Endothelial cell of umbilical vein (primary cell): ENCODE results near the gene C5AR2. TPM values are rescaled to one million over a fixed set of nuclear protein-coding genes. Genes with fewer than 3 reads are reported as not detected.

Experiments
- BruUV-seq: library from RNA; stranded (reverse); fragments of 400-500 nt; replicated peaks from 2 replicates; lab custom pipeline; 2021; lab: Mats Ljungman, UMichigan
- CTCF ChIA-PET: fragments of 300-600, 350-600 bp; sonication (Branson Sonifier 250); formaldehyde crosslinking; loops from one replicate; lab custom pipeline; 2021; ENCODE audit warnings: antibody characterized with exemption, inconsistent platforms; lab: Charles Lee
- POLR2A ChIA-PET: fragments of 300-600, 350-600 bp; sonication (Branson Sonifier 250); formaldehyde crosslinking; loops from one replicate; lab custom pipeline; 2021; ENCODE audit warnings: antibody characterized with exemption, inconsistent platforms; lab: Charles Lee
- DNase-seq: peaks from one replicate; pipeline ENCODE4 v3.0.0-alpha.2; 2011; ENCODE audit warnings: low read depth, low spot score
- FAIRE-seq: peaks from 2 replicates; lab custom pipeline; 2011; peaks lifted over from hg19 to GRCh38; lab: Jason Lieb, UNC
- H2AFZ ChIP-seq: 2 replicates; pipeline ENCODE4 v1.6.0; 2012; ENCODE audit warnings: low read depth, low read length, control low read depth, inconsistent platforms
- H3K27ac ChIP-seq: 2 replicates; pipeline ENCODE4 v1.5.1; 2011; ENCODE audit warnings: low read depth, mild to moderate bottlenecking, control low read depth, low read length, moderate library complexity; ENCODE audit not compliant: insufficient read depth
- H3K27me3 ChIP-seq, 2 experiments: 2 replicates each; pipeline versions ENCODE4 v1.6.0 to v1.6.1; 2011; ENCODE audit warnings: low read length in 2 of 2, mixed read lengths in 1 of 2; ENCODE audit not compliant: control insufficient read depth in 2 of 2, insufficient read depth in 2 of 2
- H3K36me3 ChIP-seq, 2 experiments: 2 replicates in 1 of 2; 3 replicates in 1 of 2; pipeline ENCODE4 v1.5.1; 2011; ENCODE audit warnings: low read length in 2 of 2, mild to moderate bottlenecking in 1 of 2, moderate library complexity in 1 of 2; ENCODE audit not compliant: control insufficient read depth in 2 of 2, insufficient read depth in 2 of 2; ENCODE audit errors: extremely low read depth in 1 of 2
- H3K4me1 ChIP-seq: 3 replicates; pipeline ENCODE4 v1.5.1; 2011; ENCODE audit warnings: mild to moderate bottlenecking, low read length; ENCODE audit not compliant: control insufficient read depth, insufficient read depth; ENCODE audit errors: extremely low read depth
- H3K4me2 ChIP-seq: 2 replicates; pipeline ENCODE4 v1.6.1; 2011; ENCODE audit warnings: low read length, control low read depth, mixed read lengths; ENCODE audit not compliant: insufficient read depth
- H3K4me3 ChIP-seq, 3 experiments: fragments of 200-600 bp in 1 of 3; sonication (generic), shearing (Covaris generic) in 1 of 3; replicated peaks in 1 of 3; 2 replicates each; pipeline ENCODE4 v1.5.1; 2011 to 2016; ENCODE audit warnings: control low read depth in 3 of 3, low read length in 3 of 3, mild to moderate bottlenecking in 2 of 3, inconsistent platforms in 1 of 3, low read depth in 1 of 3, moderate library complexity in 1 of 3; ENCODE audit not compliant: insufficient read depth in 1 of 3
- H3K79me2 ChIP-seq: 2 replicates; pipeline ENCODE4 v1.6.0; 2012; ENCODE audit warnings: low read length, inconsistent platforms; ENCODE audit not compliant: control insufficient read depth, insufficient read depth
- H3K9ac ChIP-seq: replicated peaks from 2 replicates; pipeline ENCODE3; 2011; ENCODE audit warnings: low read length, control low read depth; ENCODE audit not compliant: insufficient read depth; ENCODE audit errors: extremely low read depth
- H3K9me1 ChIP-seq: replicated peaks from 3 replicates; pipeline ENCODE4 v1.6.0; 2011; ENCODE audit warnings: mild to moderate bottlenecking, low read length; ENCODE audit not compliant: control insufficient read depth, insufficient read depth; ENCODE audit errors: extremely low read depth
- H3K9me3 ChIP-seq: replicated peaks from 2 replicates; pipeline ENCODE4 v1.5.1; 2012; ENCODE audit warnings: low read length, inconsistent platforms; ENCODE audit not compliant: control insufficient read depth, insufficient read depth
- H4K20me1 ChIP-seq: replicated peaks from 2 replicates; pipeline ENCODE3; 2011; ENCODE audit warnings: mild to moderate bottlenecking, low read length; ENCODE audit not compliant: control insufficient read depth, insufficient read depth; ENCODE audit errors: extremely low read depth
- EZH2 ChIP-seq: IDR thresholded peaks from 2 replicates; pipeline ENCODE4 v1.6.1; 2012; ENCODE audit warnings: borderline replicate concordance, low read depth, mild to moderate bottlenecking, moderate library complexity, low read length, inconsistent platforms; ENCODE audit not compliant: severe bottlenecking
- FOS ChIP-seq: IDR thresholded peaks from 2 replicates; pipeline ENCODE4 v1.6.1; 2011; ENCODE audit warnings: mild to moderate bottlenecking, low read length, moderate library complexity, borderline replicate concordance; ENCODE audit not compliant: insufficient read depth
- GATA2 ChIP-seq: IDR thresholded peaks from 2 replicates; pipeline ENCODE4 v1.7.0; 2011; ENCODE audit warnings: low read depth, mild to moderate bottlenecking, moderate library complexity, mixed read lengths, low read length; ENCODE audit not compliant: insufficient read length, insufficient read depth
- JUN ChIP-seq: IDR thresholded peaks from 2 replicates; pipeline ENCODE4 v1.6.1; 2011; ENCODE audit warnings: borderline replicate concordance, low read depth; ENCODE audit not compliant: insufficient read length, insufficient read depth
- MYC ChIP-seq: IDR thresholded peaks from one replicate; pipeline ENCODE4 v1.6.1; 2011; ENCODE audit warnings: mild to moderate bottlenecking, low read depth, low read length
- POLR2A ChIP-seq: IDR thresholded peaks from 2 replicates; pipeline ENCODE4 v1.6.1; 2012; ENCODE audit warnings: low read depth, mild to moderate bottlenecking, control low read depth, low read length
- POLR2AphosphoS5 ChIP-seq: IDR thresholded peaks from 2 replicates; pipeline ENCODE4 v1.6.1; 2012; ENCODE audit warnings: low read depth, mild to moderate bottlenecking, control low read depth, low read length, moderate library complexity; ENCODE audit not compliant: insufficient read depth
- dilution Hi-C: fragments of 300-500 bp; cut with MboI; formaldehyde crosslinking; loops from one replicate; pipeline ENCODE4 v1.15.0; 2019; ENCODE audit warnings: low sequenced_read_pairs; ENCODE audit not compliant: extremely low pct_ligation_motif_present
- intact Hi-C: fragments of 100-400 bp; cut with micrococcal nuclease; formaldehyde crosslinking; loops from one replicate; pipeline ENCODE4 v1.10.0; 2022
- polyA plus RNA-seq, 4 experiments: library from polyadenylated mRNA; depleted of rRNA in 3 of 4; stranded (reverse) in 3 of 4; unstranded in 1 of 4; fragments of >200 nt; gene quantifications; 2 replicates each; pipeline versions ENCODE4 v1.2.1 to v1.2.3, GENCODE V29; 2011 to 2012; ENCODE audit warnings: missing spikeins in 1 of 4
- total RNA-seq: library from RNA; stranded (reverse); gene quantifications from 2 replicates; pipeline ENCODE4 v1.2.3, GENCODE V29; 2021
- TF ChIP-seq, protein P1 (sequence below): IDR thresholded peaks from 2 replicates; pipeline ENCODE4 v1.6.1; 2011; ENCODE audit not compliant: insufficient read depth, insufficient read length
- TF ChIP-seq, protein P2 (sequence below), 2 donors: IDR thresholded peaks; 1 replicate in 1 of 2; 2 replicates in 1 of 2; pipeline ENCODE4 v1.5.1; 2011; ENCODE audit warnings: low read length in 2 of 2, mild to moderate bottlenecking in 2 of 2, moderate library complexity in 2 of 2, control low read depth in 1 of 2, inconsistent platforms in 1 of 2, low read depth in 1 of 2; ENCODE audit not compliant: insufficient read depth in 1 of 2; ENCODE audit errors: extremely low read depth in 1 of 2

Gene C5AR2
- total and polyA plus RNA-seq, 2 donors (not counting 3 experiments of a cell fraction or from before 2014, with no cell fraction given) = not detected

- dilution Hi-C loops = no loop called here
- peaks cover 14 to 78% of the 10 kb centered on the region in 2 experiments for H3K36me3 ChIP-seq
- H3K9me3 ChIP-seq = no peaks in the 10 kb centered on the region
- no peak overlapping the region for H3K4me2 ChIP-seq
- no peak overlapping the region for H2AFZ ChIP-seq
- H3K4me3 ChIP-seq = no peak overlapping the region
- no peak for DNase-seq
- no peaks in the 10 kb centered on the region for H3K27me3 ChIP-seq
- ChIA-PET POLR2A (interaction anchor here (0.6 kb wide), 1 partner anchor 13 kb away, joined by 3 read pairs; no protein-coding TSS in a partner anchor), CTCF (interaction anchor here (1.1 to 1.6 kb wide), 3 partner anchors 18 to 38 kb away, joined by 3 to 8 read pairs (median 5); partner anchors contain the start of gene DHX34)
- no peak overlapping the region for H3K9ac ChIP-seq
- no peaks in the 10 kb centered on the region for H3K9me1 ChIP-seq
- intact Hi-C loops = no loop called here
- no peaks in the 10 kb centered on the region for H4K20me1 ChIP-seq
- H3K4me1 ChIP-seq = no peaks in the 10 kb centered on the region
- TF ChIP-seq, protein P1, sequence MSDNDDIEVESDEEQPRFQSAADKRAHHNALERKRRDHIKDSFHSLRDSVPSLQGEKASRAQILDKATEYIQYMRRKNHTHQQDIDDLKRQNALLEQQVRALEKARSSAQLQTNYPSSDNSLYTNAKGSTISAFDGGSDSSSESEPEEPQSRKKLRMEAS = no peak
- no peak for TF ChIP-seq POLR2A
- TF ChIP-seq, protein P2, sequence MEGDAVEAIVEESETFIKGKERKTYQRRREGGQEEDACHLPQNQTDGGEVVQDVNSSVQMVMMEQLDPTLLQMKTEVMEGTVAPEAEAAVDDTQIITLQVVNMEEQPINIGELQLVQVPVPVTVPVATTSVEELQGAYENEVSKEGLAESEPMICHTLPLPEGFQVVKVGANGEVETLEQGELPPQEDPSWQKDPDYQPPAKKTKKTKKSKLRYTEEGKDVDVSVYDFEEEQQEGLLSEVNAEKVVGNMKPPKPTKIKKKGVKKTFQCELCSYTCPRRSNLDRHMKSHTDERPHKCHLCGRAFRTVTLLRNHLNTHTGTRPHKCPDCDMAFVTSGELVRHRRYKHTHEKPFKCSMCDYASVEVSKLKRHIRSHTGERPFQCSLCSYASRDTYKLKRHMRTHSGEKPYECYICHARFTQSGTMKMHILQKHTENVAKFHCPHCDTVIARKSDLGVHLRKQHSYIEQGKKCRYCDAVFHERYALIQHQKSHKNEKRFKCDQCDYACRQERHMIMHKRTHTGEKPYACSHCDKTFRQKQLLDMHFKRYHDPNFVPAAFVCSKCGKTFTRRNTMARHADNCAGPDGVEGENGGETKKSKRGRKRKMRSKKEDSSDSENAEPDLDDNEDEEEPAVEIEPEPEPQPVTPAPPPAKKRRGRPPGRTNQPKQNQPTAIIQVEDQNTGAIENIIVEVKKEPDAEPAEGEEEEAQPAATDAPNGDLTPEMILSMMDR (IDR thresholded peaks at IDR 0.05; ENCODE audit: extremely low read depth in 1 of 2, insufficient read depth in 1 of 2, low read depth in 1 of 2, low read length in 2 of 2) = no peak
- TF ChIP-seq MYC = no peak
- no peak for TF ChIP-seq FOS
- no peak for TF ChIP-seq GATA2
- no peak for TF ChIP-seq EZH2
- TF ChIP-seq POLR2AphosphoS5 = no peak
- no peak for TF ChIP-seq JUN
- H3K27ac ChIP-seq = no peak overlapping the region
- FAIRE-seq = no peak
- H3K79me2 ChIP-seq = no peaks in the 10 kb centered on the region
- BruUV-seq = no TSS peak
These were observed 41.6 kb downstream of the C5AR2 start for GRCh38 chr19:47373246-47374240.
